Brain pericyte (primary cell): ENCODE results near the gene NCAPD2.
"Not testable (repeated sequence)": the region's sequence is repeated elsewhere in the genome, so short reads cannot be mapped to it uniquely, and the experiment has no call there.

Experiments used
- DNase-seq: peaks from one replicate; pipeline ENCODE4 v3.0.0-alpha.2; 2012; ENCODE audit warnings: low read depth, low spot score

The NCAPD2 gene

DNA sequence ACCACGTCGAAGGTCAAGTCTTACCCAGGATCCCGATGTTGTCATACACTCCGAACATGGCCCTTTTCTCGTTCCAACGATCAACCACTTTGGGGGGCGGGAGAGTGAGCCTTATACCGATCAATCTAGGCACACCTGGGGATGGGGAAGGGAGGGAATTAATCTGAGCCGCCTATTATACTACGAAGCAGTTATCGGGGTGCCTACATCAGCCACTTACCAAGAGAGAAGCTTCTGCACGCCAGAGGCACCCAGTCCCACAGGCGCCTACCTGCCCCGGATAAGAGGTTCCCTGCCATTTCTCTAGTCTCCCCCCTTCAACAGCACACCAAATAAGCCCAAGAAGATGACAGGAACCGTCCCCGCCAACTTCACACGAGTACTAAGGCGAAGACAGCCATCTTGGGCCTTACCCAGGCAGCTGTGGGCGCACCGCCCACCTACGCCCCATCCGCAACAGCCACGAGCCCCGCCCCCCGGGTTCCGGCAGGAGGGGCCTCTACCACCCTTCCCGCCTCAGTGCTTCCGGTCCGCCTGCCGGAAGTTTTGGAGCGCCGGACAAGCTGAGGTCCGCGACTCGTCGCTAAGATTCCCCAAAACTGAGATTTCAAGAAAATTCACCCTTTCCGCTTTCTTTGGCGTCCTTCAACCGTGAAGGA, 935 bp upstream of the NCAPD2 start, which contains the start of gene MRPL51:
MRPL51 (minus strand) TSS at position 425 of the 659 bp plus-strand sequence; CDS start at position 299, 126 bp downstream.
- peak; percentile 71 for DNase-seq

DNA sequence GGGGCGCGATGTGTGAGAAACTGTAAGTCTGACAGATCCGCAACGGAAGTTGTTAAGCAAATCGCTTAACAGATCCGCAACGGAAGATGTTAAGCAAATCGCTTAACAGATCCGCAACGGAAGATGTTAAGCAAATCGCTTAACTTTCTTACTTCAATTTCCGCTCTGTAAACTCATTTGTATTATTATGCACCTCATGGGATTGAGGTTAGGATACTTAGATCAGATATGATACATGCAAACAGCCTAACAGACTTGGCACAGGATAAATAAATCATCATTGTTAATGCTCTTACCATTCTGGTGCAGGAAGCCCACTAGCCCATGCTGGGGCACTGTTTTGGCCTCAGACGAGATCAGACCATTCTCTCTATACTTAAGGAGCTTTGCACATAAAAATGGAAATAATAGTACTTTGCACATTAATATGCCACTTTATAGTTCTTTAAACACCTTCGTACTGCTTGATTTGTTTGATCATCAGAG, 399 bp downstream of the NCAPD2 start:
- DNase-seq = no peak

DNA sequence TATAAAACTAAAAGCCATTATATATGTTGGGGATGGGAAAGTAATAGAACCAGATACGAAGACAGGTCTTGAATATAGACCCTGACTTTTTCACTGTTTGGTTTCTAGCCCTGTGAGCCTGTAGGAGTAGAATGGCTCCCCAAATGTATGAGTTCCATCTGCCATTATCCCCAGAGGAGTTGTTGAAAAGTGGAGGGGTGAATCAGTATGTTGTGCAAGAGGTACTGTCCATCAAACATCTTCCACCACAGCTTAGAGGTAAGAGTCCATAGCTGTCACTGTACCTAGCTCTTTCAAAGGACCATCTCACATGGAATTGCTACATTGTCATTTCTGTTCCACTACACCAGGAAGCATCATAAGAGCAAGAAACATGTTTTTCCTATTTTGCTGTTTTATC, 1.1 kb downstream of the NCAPD2 start:
- no peak for DNase-seq

DNA sequence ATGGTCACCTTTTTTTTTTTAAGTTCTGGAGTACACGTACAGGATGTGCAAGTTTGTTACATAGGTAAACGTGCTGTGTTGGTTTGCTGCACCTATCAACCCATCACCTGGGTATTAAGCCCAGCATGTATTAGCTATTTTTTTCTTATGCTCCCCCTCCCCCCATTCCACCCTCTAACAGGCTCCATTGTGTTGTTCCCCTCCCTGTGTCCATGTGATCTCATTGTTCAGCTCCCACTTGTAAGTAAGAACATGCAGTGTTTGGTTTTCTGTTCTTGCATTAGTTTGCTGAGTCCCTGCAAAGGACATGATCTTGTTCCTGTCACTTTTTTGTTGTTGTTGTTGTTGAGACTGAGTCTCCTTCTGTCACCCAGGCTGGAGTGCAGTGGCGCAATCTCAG, 3.4 kb downstream of the NCAPD2 start:
- not testable (repeated sequence) for DNase-seq

DNA sequence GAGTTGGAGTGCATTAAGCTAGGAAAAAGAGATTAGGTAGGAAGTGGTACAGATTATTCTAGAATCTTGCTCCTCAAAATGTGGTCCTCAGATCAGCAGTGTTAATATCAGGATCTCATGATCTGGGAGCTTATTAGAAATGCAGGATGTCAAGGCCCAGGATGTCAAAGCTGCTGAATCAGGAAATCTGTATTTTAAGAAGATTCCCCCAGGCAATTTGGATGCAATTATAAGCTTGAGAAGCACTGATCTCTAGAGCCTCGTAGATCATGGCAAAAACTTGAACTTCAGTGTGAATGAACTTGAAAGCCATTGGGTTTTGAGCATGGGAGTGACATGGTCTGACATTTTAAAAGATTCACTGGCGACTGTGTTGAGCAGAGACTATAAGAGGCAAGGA, 6.6 kb downstream of the NCAPD2 start:
- DNase-seq = no peak

DNA sequence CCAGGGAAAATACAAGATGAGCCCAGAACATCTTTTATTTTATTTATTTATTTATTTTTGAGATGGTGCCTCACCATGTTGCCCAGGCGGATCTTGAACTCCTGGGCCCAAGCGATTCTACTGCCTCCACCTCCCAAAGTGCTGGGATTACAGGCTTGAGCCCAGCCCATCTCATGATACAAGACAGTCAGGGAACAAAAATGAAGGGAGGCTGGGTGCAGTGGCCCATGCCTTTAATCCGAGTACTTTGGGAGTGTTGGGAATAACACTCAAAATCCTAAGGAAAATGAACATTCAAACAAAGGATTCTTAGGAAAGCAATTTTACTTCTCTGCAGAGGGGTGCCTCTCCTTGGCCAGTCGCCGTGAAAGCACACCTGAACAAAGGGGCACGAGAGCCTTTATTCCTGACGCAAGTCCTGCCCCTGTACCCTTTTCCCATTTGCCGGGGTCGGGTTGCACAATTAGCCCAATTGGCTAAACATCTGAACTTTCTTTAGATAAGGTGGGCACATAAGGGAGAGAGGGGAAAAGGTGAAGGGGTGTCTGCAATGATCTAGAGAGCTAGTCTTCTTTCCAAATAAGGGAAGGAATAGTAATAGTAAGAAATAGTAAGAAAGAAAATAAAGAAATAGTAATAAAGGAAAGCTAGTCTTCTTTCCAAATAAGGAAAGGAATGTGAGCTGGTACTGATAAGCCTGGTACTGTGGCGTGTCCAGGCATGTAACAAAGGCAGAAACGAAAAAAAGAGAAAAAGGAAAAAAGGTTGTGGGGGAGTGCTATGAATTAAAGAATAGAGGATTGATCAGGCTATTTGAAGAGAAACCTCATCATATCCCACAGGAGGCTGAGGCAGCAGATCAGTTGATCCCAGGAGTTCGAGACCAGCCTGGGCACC, 13.4 kb downstream of the NCAPD2 start:
- DNase-seq = no peak

DNA sequence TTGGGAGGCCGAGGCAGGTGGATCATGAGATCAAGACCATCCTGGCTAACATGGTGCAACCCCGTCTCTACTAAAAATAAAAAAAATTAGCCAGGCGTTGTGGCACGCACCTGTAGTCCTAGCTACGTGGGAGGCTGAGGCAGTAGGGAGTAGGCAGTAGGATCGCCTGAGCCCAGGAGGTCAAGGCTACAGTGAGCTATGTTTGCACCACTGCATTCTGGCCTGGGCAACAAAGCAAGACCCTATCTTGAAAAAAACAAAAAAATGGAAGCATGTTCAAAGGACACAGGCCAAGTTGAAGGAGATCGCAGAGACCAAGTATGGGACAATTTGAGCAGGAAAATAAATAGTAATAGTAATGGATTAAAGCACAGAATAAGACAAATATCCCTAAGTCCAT, 14.2 kb downstream of the NCAPD2 start:
- no peak for DNase-seq

DNA sequence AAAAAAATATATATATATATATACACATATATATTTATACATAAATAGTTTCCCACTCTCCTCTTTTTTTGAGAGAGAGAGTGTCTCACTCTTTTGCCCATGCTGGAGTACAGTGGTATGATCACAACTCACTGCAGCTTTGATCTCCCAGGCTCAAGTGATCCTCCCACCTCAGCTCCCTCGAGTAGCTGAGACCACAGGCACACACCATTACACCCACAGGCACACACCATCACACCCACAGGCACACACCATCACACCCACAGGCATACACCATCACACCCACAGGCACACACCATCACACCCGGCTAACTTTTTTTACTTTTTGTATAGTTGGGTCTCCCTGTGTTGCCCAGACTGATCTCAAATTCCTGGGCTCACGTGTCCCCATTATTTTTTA, 26.3 kb downstream of the NCAPD2 start:
- no peak for DNase-seq

DNA sequence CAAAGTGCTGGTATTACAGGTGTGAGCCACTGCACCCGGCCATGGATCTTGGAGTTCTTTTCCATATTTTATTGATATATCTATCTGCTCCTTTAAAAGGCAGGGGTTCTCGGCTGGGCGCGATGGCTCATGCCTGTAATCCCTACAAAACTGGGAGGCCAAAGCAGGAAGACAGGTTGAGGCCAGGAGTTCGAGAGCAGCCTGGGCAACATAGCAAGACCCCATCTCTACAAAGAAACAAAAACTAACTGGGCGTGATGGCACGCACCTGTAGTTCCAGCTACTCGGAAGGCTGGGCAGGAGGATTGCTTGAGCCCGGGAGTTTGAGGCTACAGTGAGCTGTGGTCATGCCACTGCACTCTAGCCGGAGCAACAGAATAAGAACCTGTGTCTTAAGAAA, 28.3 kb downstream of the NCAPD2 start:
- no peak for DNase-seq

DNA sequence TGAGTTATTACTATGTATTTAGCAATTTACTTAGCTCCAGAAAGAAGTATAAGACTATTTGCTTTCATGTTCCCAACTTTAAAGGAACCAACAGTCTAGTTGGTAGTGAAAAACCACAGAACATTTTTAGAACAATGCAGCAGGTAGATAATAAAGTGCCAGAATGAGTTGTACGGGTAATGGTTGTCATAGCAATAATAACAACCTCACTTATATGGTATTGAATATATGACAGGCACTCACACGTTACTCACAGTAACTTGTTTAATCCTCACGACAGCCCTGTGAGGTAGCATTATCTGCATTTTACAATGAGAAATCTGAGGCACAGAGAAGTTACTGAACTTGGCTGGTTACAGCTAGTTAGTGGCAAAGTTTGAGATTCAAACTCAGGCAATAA, 29.8 kb downstream of the NCAPD2 start:
- DNase-seq = no peak

DNA sequence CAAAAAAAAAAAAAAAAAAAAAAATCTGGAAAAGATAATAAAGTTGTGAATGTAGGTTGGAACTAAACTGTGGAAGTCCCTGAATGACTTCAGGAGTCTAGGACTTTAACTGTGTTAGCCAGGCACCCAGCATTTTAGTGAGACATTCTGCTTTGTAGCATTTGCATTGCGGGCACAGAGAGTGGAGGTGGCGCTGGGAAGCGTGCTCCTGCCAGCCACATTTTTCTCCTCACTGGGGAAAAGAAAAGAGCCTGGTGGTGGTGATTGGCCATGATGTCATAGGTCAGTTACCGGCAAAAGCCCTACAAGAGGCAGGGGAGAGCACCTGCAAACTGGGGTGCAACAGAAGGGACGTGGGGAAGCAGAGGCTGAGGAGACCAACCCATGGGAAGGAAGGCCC, 30.7 kb downstream of the NCAPD2 start:
- DNase-seq = no peak

DNA sequence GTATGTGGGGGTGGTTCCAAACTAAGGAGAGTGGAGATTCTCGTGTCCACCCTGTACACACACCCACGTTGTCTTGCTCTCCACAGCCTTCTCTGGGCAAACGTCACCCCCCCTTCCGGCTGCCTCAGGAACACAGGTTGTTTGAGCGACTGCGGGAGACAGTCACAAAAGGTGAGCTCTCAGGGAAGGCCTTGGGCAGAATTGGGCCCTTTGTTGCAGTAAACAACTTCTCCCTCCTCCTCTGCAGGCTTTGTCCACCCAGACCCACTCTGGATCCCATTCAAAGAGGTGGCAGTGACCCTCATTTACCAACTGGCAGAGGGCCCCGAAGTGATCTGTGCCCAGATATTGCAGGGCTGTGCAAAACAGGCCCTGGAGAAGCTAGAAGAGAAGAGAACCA, 32.3 kb downstream of the NCAPD2 start:
- DNase-seq = no peak

DNA sequence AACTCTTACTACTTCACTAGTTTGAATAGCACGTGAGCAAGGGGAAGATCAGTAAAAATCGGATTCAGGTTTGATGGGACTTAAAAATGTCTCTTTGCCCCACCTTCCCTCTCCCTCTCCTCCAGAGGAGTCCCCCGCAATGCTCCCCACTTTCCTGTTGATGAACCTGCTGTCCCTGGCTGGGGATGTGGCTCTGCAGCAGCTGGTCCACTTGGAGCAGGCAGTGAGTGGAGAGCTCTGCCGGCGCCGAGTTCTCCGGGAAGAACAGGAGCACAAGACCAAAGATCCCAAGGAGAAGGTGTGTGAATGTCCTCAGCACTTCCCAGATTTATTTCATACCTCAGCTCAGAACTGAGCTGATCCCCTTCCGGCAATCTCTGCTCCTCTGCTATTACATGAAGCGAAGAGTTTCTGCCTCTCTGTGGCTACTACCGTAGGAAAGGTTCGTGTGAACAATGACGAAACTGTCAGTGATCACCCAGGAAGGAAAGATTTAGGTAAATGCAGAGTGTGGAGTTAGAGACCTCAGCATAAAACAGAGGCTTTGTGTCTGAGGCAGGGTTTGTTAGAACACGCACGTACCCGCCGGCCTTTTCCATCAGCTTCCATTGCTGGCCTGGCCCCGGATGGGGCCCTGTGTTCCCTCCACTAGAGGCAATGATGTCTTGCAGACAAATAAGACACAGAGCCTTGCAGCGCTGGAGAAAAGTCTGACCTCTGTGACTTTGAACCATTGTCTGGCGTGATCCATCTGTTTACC, 33.0 kb downstream of the NCAPD2 start:
- DNase-seq = no peak

DNA sequence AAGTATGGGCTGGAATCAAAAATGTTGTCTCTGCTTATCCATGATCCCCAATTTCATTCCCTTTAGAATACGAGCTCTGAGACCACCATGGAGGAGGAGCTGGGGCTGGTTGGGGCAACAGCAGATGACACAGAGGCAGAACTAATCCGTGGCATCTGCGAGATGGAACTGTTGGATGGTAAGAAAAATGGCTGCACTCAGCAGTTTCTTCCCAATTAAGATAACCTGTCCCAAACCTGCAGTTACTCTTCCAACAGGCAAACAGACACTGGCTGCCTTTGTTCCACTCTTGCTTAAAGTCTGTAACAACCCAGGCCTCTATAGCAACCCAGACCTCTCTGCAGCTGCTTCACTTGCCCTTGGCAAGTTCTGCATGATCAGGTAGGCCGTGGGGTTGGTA, 33.8 kb downstream of the NCAPD2 start:
- DNase-seq = no peak

DNA sequence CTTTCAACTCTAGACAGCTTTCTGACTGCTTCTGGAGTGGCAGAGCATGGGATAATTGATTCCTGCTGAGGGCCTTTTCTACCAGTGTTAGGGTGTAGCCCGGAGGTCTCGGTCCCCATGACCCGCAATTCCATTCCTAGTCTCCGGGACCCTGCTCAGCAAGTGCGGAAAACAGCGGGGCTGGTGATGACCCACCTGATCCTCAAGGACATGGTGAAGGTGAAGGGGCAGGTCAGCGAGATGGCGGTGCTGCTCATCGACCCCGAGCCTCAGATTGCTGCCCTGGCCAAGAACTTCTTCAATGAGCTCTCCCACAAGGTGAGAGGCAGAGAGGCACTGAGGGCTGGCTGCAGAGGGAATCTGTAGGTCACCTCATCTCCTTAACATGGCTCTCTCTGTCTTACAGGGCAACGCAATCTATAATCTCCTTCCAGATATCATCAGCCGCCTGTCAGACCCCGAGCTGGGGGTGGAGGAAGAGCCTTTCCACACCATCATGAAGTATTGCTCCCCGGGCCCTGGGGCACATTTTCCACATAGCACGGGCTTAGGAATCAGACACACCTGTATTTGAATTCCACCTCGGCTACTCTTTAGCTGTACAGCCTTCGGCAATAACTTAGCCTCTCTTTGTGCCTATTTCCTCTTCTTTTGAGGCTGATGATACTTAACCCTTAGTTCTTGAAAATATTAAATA, 34.8 kb downstream of the NCAPD2 start:
- no peak for DNase-seq

DNA sequence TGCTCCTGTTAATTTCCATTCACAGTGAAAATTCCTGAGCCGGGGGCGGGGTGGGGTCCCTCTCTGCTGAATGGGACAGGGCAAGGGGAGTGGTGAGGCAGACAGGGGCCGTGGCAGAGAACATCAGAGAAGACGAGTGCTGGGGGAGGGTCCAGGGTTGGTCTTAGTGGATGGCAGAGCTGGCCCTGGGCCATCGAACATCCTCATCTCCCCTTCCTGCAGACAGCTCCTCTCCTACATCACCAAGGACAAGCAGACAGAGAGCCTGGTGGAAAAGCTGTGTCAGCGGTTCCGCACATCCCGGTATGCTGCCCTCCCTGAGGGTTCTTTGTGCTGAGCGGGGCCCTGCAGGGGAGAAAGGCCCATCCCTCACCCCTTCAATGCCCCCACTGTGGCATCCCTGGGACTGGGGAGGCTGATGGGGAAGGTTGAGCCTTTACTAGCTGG, 35.4 kb downstream of the NCAPD2 start:
- no peak for DNase-seq

DNA sequence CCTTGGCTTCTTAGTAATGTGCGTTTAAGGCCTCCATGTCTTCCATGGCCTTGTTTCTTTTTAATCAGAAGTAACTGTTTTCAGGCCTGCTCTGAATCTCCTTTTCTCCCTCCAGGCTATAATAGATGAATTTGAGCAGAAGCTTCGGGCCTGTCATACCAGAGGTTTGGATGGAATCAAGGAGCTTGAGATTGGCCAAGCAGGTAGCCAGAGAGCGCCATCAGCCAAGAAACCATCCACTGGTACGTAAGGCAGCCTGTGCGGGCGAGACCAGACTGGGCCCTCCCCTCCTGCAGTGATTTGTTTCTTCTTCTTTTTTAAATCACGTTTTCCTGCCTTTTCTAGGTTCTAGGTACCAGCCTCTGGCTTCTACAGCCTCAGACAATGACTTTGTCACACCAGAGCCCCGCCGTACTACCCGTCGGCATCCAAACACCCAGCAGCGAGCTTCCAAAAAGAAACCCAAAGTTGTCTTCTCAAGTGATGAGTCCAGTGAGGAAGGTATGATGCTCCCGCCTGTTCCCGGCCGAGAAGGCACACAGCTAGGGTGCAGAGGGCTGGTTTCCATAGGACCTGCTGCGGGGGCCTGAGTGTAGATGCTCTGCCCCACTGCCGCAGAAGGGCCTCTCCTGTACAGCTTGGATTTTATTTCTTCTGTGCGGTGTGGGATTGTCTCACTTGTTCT, 36.8 kb downstream of the NCAPD2 start:
- no peak for DNase-seq

DNA sequence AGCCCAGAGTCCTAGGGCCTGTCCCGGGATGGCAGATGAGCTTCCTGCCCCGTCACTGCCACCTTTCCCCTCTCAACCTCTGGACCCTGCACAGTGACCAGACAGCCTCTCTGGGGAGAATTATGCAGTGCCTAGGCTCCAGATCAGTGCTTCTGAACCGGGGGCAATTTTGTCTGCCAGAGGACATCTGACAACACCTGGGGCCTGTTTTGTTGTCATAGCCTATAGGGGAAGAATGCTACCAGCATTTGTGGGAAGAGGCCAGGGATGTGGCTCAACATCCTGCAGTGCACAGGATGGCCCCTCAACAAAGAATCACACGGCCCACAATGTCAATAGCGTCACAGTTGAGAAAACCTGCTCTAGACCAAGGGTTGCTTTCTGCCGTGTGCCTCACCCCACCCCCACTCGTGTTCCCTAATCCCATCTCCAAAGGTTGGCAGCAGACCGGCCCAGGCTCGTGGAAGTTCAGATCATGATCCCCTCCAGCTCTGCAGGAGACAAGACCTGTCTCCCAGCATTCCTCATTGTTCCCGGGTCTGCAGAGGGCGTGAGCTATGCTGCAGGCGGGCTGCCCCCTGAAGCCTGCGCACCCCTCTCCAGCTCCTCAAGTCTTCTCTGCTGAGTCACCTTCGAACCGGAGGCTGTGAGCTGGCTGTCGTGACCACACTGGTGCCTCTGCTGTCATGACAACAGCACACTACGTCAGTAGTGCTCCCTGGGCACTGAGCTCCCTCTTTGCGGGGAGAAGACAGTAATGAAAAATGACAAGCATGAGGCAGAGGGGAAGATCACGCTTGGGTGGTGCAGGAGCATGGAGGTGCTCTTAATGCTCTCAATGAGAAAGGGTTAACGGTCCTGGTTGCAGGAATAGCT, 38.4 kb downstream of the NCAPD2 start:
- DNase-seq = no peak

DNA sequence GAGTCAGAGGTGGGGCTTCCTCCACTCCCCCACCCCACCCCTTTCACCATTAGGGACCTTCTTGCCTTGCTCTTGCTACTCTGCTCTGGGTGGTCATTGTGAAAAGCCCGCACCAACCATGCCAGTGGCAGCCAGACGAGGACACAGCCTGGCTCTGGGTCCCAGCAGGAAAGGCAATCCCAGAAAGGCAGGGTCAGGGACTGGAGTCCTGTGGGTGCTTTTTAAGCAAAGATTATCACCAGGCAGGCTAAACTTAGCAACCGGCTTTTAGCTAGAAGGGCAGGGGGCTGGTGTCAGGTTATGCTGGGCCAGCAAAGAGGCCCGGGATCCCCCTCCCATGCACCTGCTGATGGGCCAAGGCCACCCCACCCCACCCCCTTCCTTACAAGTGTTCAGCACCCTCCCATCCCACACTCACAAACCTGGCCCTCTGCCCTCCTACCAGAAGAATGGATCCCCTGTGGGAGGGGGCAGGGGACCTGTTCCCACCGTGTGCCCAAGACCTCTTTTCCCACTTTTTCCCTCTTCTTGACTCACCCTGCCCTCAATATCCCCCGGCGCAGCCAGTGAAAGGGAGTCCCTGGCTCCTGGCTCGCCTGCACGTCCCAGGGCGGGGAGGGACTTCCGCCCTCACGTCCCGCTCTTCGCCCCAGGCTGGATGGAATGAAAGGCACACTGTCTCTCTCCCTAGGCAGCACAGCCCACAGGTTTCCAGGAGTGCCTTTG, 39.2 kb downstream of the NCAPD2 start:
- no peak for DNase-seq

DNA sequence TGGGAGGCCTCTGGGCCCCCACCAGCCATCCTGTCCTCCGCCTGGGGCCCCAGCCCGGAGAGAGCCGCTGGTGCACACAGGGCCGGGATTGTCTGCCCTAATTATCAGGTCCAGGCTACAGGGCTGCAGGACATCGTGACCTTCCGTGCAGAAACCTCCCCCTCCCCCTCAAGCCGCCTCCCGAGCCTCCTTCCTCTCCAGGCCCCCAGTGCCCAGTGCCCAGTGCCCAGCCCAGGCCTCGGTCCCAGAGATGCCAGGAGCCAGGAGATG, 39.7 kb downstream of the NCAPD2 start:
- no peak for DNase-seq
